ENCODE data around the gene FAH. TPM values are rescaled to one million over a fixed set of nuclear protein-coding genes. Genes with fewer than 3 reads are reported as not detected.

Gene FAH
- total RNA-seq, 1 experiment from 2014 or later: 21.5 TPM

DNA sequence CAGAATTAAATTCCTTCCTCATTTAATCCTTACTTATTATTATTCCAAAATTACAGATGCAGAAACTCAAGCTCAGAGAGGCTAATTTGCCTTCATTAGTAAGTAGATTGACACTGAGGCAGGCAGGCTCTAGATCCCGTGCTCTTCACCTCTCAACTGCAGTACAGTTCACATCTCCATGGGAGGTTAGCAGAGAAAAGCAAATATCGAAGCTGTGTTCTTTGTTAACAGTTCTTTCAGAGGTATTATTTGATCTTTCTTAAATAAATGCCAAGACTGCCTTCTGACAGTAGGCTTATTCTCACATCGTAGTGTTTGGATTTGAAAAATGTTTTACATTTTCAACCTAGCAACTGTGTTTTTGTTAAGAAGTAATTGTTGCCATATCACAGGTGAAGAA lies 15.9 kb upstream of the FAH start:
- no peak overlapping the region for H4K5ac ChIP-seq (ENCODE audit: insufficient read length, low read depth, low read length)
- TF ChIP-seq, protein P1, sequence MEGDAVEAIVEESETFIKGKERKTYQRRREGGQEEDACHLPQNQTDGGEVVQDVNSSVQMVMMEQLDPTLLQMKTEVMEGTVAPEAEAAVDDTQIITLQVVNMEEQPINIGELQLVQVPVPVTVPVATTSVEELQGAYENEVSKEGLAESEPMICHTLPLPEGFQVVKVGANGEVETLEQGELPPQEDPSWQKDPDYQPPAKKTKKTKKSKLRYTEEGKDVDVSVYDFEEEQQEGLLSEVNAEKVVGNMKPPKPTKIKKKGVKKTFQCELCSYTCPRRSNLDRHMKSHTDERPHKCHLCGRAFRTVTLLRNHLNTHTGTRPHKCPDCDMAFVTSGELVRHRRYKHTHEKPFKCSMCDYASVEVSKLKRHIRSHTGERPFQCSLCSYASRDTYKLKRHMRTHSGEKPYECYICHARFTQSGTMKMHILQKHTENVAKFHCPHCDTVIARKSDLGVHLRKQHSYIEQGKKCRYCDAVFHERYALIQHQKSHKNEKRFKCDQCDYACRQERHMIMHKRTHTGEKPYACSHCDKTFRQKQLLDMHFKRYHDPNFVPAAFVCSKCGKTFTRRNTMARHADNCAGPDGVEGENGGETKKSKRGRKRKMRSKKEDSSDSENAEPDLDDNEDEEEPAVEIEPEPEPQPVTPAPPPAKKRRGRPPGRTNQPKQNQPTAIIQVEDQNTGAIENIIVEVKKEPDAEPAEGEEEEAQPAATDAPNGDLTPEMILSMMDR (conservative IDR thresholded peaks at IDR 0.05): no peak
- no peak overlapping the region for H3K18ac ChIP-seq (ENCODE audit: insufficient read length, low read depth, low read length)
- H3K79me1 ChIP-seq (ENCODE audit: insufficient read depth, low read depth, low read length, poor library complexity, severe bottlenecking): no peaks in the 10 kb centered on the region
- no peak overlapping the region for H2BK20ac ChIP-seq (ENCODE audit: low read depth, low read length, poor library complexity, severe bottlenecking)
- H2BK12ac ChIP-seq (ENCODE audit: insufficient read length, low read depth, low read length): no peak overlapping the region
- no peak overlapping the region for H3T11ph ChIP-seq (ENCODE audit: low read length)
- H3K4ac ChIP-seq (ENCODE audit: low read depth, low read length): no peak overlapping the region
- H2BK5ac ChIP-seq (ENCODE audit: insufficient read length, low read length): no peak overlapping the region
- no peak overlapping the region for H2BK120ac ChIP-seq (ENCODE audit: low read depth, low read length, poor library complexity, severe bottlenecking)
- peaks cover 0 to 35% (median 27%) of the 10 kb centered on the region in 3 experiments; a peak in 5 of 7 replicates for H3K36me3 Mint-ChIP-seq (ENCODE audit: insufficient read depth in 1 of 3, low read depth in 3 of 3)
- H3K4me1 Mint-ChIP-seq: no peaks in the 10 kb centered on the region
- H3K14ac ChIP-seq (ENCODE audit: insufficient read depth, low read length): no peak overlapping the region
- no peak overlapping the region for H3K27ac ChIP-seq (ENCODE audit: insufficient read length, low read depth, low read length)
- no peak overlapping the region for H3K4me3 Mint-ChIP-seq
- H3K27ac Mint-ChIP-seq: no peak overlapping the region
- H3K23me2 ChIP-seq (ENCODE audit: insufficient read length, low read depth, low read length, poor library complexity, severe bottlenecking): no peaks in the 10 kb centered on the region
- no peak overlapping the region for H2BK15ac ChIP-seq (ENCODE audit: low read depth, low read length)
- no peak overlapping the region for H2AFZ ChIP-seq (ENCODE audit: low read length)
- no peaks in the 10 kb centered on the region for H3K4me1 ChIP-seq (ENCODE audit: insufficient read depth, low read length)
- no peaks in the 10 kb centered on the region for H3K27me3 ChIP-seq (ENCODE audit: insufficient read depth, low read length)
- H2AK5ac ChIP-seq (ENCODE audit: insufficient read length, low read length): no peak overlapping the region
- H3K23ac ChIP-seq (ENCODE audit: insufficient read length, low read depth, low read length): no peak overlapping the region
- H3K27me3 Mint-ChIP-seq (ENCODE audit: low read depth): no peaks in the 10 kb centered on the region
- H3K56ac ChIP-seq (ENCODE audit: insufficient read length, low read depth, low read length): no peak overlapping the region
- H3K79me2 ChIP-seq (ENCODE audit: insufficient read depth, low read length): no peaks in the 10 kb centered on the region
- no peaks in the 10 kb centered on the region for H4K20me1 ChIP-seq (ENCODE audit: control insufficient read depth, insufficient read depth, insufficient read length)
- no peak overlapping the region for H3K4me2 ChIP-seq (ENCODE audit: insufficient read depth, insufficient read length, low read length)
- no peaks in the 10 kb centered on the region for H3K9me3 Mint-ChIP-seq
- no CpG with 5 or more reads among the region's 3 CpGs for WGBS (ENCODE audit: extremely low coverage, insufficient read length, low lambda C conversion rate)
- H4K91ac ChIP-seq (ENCODE audit: insufficient read length, low read depth, low read length): no peak overlapping the region
- no peak overlapping the region for H4K8ac ChIP-seq (replicated peaks; ENCODE audit: insufficient read length, low read depth, low read length)
- no peak for DNase-seq
- H3K9me3 ChIP-seq (ENCODE audit: control insufficient read depth, low read depth, low read length): no peaks in the 10 kb centered on the region
- no peak overlapping the region for H3K9ac ChIP-seq (ENCODE audit: extremely low read depth, insufficient read length, low read length)

Measured in H9 (cell line).